IMR-90 (cell line): ENCODE results near the gene NXPH4. TPM values are rescaled to one million over a fixed set of nuclear protein-coding genes. Genes with fewer than 3 reads are reported as not detected.
A peak's percentile ranks its signal among the peaks of the same experiment; 100 is the strongest.

ENCODE experiments used
- ATAC-seq: fragments of 200-7000 bp; cut with Tn5 transposase; 2 replicates; pipeline ENCODE4 v1.9.1; 2020; ENCODE audit warnings: low read depth, mild to moderate bottlenecking, moderate library complexity
- BruUV-seq: library from RNA; stranded (reverse); fragments of 400-500 nt; replicated peaks from 2 replicates; lab custom pipeline; 2021; lab: Mats Ljungman, UMichigan
- CTCF ChIA-PET: fragments of 300-600 bp; formaldehyde crosslinking; extraction: SDS; loops from one replicate; lab custom pipeline; 2021; ENCODE audit warnings: antibody characterized with exemption; lab: Yijun Ruan, JAX
- POLR2A ChIA-PET: fragments of 300-600 bp; sonication (Branson Sonifier 250); formaldehyde crosslinking; loops from one replicate; lab custom pipeline; 2022; ENCODE audit warnings: antibody characterized with exemption; ENCODE audit not compliant: unreplicated experiment; lab: Charles Lee
- DNase-seq: peaks from one replicate; pipeline ENCODE4 v3.0.0; 2013
- H2AFZ ChIP-seq: replicated peaks from 2 replicates; pipeline ENCODE3; 2013; ENCODE audit warnings: low read length, mild to moderate bottlenecking; ENCODE audit not compliant: poor library complexity
- H2AK5ac ChIP-seq: 2 replicates; pipeline ENCODE4 v1.6.1; 2013; ENCODE audit warnings: low read depth, low read length, inconsistent platforms
- H2AK9ac ChIP-seq: replicated peaks from 2 replicates; pipeline ENCODE3; 2013; ENCODE audit warnings: mild to moderate bottlenecking, low read depth, low read length, moderate library complexity; ENCODE audit not compliant: poor library complexity
- H2BK120ac ChIP-seq: 2 replicates; pipeline ENCODE4 v1.6.1; 2013; ENCODE audit warnings: low read depth, low read length, inconsistent platforms
- H2BK15ac ChIP-seq: 3 replicates; pipeline ENCODE4 v1.6.1; 2013; ENCODE audit warnings: low read depth, low read length, inconsistent platforms
- H2BK20ac ChIP-seq: 2 replicates; pipeline ENCODE4 v1.6.1; 2013; ENCODE audit warnings: low read depth, mild to moderate bottlenecking, inconsistent platforms, low read length, moderate library complexity
- H2BK5ac ChIP-seq: 2 replicates; pipeline ENCODE4 v1.6.1; 2013; ENCODE audit warnings: mild to moderate bottlenecking, low read depth, low read length, inconsistent platforms; ENCODE audit not compliant: poor library complexity, severe bottlenecking
- H3K14ac ChIP-seq: replicated peaks from 2 replicates; pipeline ENCODE4 v1.6.1; 2013; ENCODE audit warnings: low read depth, low read length, inconsistent platforms
- H3K18ac ChIP-seq: 2 replicates; pipeline ENCODE4 v1.6.1; 2013; ENCODE audit warnings: low read depth, low read length, control low read depth
- H3K23ac ChIP-seq: 2 replicates; pipeline ENCODE4 v1.6.1; 2013; ENCODE audit warnings: low read depth, low read length, inconsistent platforms
- H3K27ac ChIP-seq: 2 replicates; pipeline ENCODE4 v1.5.1; 2013; ENCODE audit warnings: mild to moderate bottlenecking, control low read depth, low read length; ENCODE audit not compliant: insufficient read depth
- H3K27me3 ChIP-seq: 2 replicates; pipeline ENCODE4 v1.6.1; 2013; ENCODE audit warnings: low read length; ENCODE audit not compliant: control insufficient read depth, insufficient read depth
- H3K36me3 ChIP-seq: 2 replicates; pipeline ENCODE4 v1.6.1; 2013; ENCODE audit warnings: low read length, mixed read lengths; ENCODE audit not compliant: control insufficient read depth, insufficient read depth
- H3K4ac ChIP-seq: 2 replicates; pipeline ENCODE4 v1.6.1; 2013; ENCODE audit warnings: low read depth, low read length, inconsistent platforms
- H3K4me1 ChIP-seq: 2 replicates; pipeline ENCODE4 v1.6.1; 2013; ENCODE audit warnings: low read length, mixed read lengths; ENCODE audit not compliant: control insufficient read depth, insufficient read depth
- H3K4me2 ChIP-seq: 2 replicates; pipeline ENCODE4 v1.6.1; 2013; ENCODE audit warnings: low read depth, mild to moderate bottlenecking, control low read depth, low read length, moderate library complexity
- H3K4me3 ChIP-seq: 2 replicates; pipeline ENCODE4 v1.5.1; 2013; ENCODE audit warnings: low read depth, mild to moderate bottlenecking, control low read depth, low read length, moderate library complexity; ENCODE audit not compliant: insufficient read depth
- H3K56ac ChIP-seq: 2 replicates; pipeline ENCODE4 v1.6.1; 2013; ENCODE audit warnings: low read length, inconsistent platforms; ENCODE audit not compliant: insufficient read depth; ENCODE audit errors: extremely low read depth
- H3K79me1 ChIP-seq, 2 experiments: 2 replicates each; pipeline ENCODE4 v1.6.1; 2013; ENCODE audit warnings: low read length in 2 of 2, inconsistent platforms in 1 of 2, low read depth in 1 of 2
- H3K9ac ChIP-seq: 2 replicates; pipeline ENCODE4 v1.6.1; 2013; ENCODE audit warnings: low read depth, low read length, control low read depth
- H3K9me1 ChIP-seq: 2 replicates; pipeline ENCODE4 v1.6.1; 2013; ENCODE audit warnings: low read length, inconsistent platforms; ENCODE audit not compliant: insufficient read depth
- H3K9me3 ChIP-seq: 2 replicates; pipeline ENCODE4 v1.6.1; 2013; ENCODE audit warnings: low read length; ENCODE audit not compliant: control insufficient read depth, insufficient read depth
- H4K20me1 ChIP-seq: 2 replicates; pipeline ENCODE4 v1.6.1; 2013; ENCODE audit warnings: low read length, inconsistent platforms; ENCODE audit not compliant: insufficient read depth
- H4K5ac ChIP-seq: 2 replicates; pipeline ENCODE4 v1.6.1; 2013; ENCODE audit warnings: mild to moderate bottlenecking, low read depth, low read length, control low read depth
- H4K8ac ChIP-seq, 2 experiments: 2 replicates each; pipeline ENCODE4 v1.6.1; 2013; ENCODE audit warnings: low read depth in 2 of 2, low read length in 2 of 2, control low read depth in 1 of 2, inconsistent platforms in 1 of 2
- H4K91ac ChIP-seq: 2 replicates; pipeline ENCODE4 v1.6.1; 2013; ENCODE audit warnings: low read depth, low read length, inconsistent platforms; ENCODE audit not compliant: insufficient read depth
- MAZ ChIP-seq: IDR thresholded peaks from 2 replicates; pipeline ENCODE4 v1.6.1; 2012; ENCODE audit warnings: low read depth, mild to moderate bottlenecking, low read length, improper control_type of control experiment, moderate library complexity, borderline replicate concordance
- RFX5 ChIP-seq: IDR thresholded peaks from 2 replicates; pipeline ENCODE4 v1.8.0; 2012; ENCODE audit warnings: low read depth, mild to moderate bottlenecking, low read length, moderate library complexity
- WGBS, 2 experiments: methylation state at CpG; one replicate each; pipeline versions ENCODE4 v1.1.5 to v1.1.7; 2013; ENCODE audit warnings: missing lambda C conversion rate in 2 of 2; ENCODE audit not compliant: insufficient read length in 1 of 2; ENCODE audit errors: extremely low coverage in 2 of 2; 5-methylcytosine and 5-hydroxymethylcytosine counted together
- dilution Hi-C: fragments of 300-500 bp; cut with HindIII; formaldehyde crosslinking; loops from one replicate; pipeline ENCODE4 v1.14.3; 2018; ENCODE audit warnings: low sequenced_read_pairs; ENCODE audit not compliant: unreplicated experiment
- in situ Hi-C: fragments of 300-500 bp; cut with MboI; formaldehyde crosslinking; loops from 3 replicates; pipeline ENCODE4 v1.14.3; 2019; ENCODE audit warnings: low sequenced_read_pairs, inconsistent platforms, mixed read lengths
- intact Hi-C: fragments of 100-400 bp; cut with micrococcal nuclease; formaldehyde crosslinking; loops from 2 replicates; pipeline ENCODE4 v1.10.0; 2022
- polyA plus RNA-seq, 3 experiments: library from polyadenylated mRNA; depleted of rRNA; stranded (reverse); fragments of >200 nt; gene quantifications; 2 replicates each; pipeline ENCODE4 v1.2.3, GENCODE V29; 2012; ENCODE audit warnings: low replicate concordance in 1 of 3
- total RNA-seq: library from RNA; depleted of rRNA; stranded (reverse); fragments of >200 nt; gene quantifications from 2 replicates; pipeline ENCODE4 v1.2.3, GENCODE V29; 2012
- TF ChIP-seq, protein P1 (sequence below): fragments of 150-350 bp; IDR thresholded peaks from 2 replicates; pipeline ENCODE4 v1.6.1; 2016; ENCODE audit warnings: low read depth, mild to moderate bottlenecking, low read length, moderate library complexity, borderline replicate concordance

Gene NXPH4
- total and polyA plus RNA-seq, 2 of the 4 experiments (the other 2 are of a cell fraction): 0.36 to 3.8 TPM

DNA sequence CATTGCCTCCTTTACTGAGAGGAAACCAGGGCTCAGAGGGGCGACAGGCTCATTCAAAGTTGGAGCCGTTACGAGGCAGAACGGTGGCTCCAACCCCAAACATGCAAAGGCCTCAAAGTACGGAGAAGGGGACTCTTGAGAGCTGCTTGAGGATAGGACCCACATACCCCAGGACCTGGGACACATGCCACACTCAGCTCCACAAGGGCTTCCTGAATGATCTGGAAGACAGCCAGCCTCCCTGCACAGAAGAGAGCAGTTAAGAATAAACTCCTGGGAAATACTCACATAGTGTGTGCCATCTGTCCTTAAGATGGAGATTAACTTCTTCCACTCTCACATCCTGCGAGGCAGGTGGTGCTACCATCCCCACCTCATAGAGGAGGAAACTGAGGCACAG is 26.6 kb upstream of the NXPH4 start:
- Histone ChIP-seq H3K14ac (no peak overlapping the region), H3K4me1 (no peaks in the 10 kb centered on the region), H4K91ac (no peak overlapping the region), H3K9me3 (no peaks in the 10 kb centered on the region), H2AFZ (no peak overlapping the region), H3K9me1 (peaks cover 7% of the 10 kb centered on the region; the same call in 1 of the 2 replicates), H2AK5ac (no peak overlapping the region), H3K56ac (no peak overlapping the region), H2BK15ac (no peak overlapping the region), H4K8ac (no peak overlapping the region), H3K4ac (no peak overlapping the region), H3K4me3 (no peak overlapping the region), H3K23ac (no peak overlapping the region), H2BK20ac (no peak overlapping the region), H3K79me1 (peaks cover 8 to 41% of the 10 kb centered on the region in 2 experiments), H3K27me3 (no peaks in the 10 kb centered on the region), H3K27ac (no peak overlapping the region), H2AK9ac (no peak overlapping the region), H4K20me1 (peaks cover 35% of the 10 kb centered on the region), H3K18ac (no peak overlapping the region), H3K36me3 (peaks cover 99% of the 10 kb centered on the region), H2BK5ac (no peak overlapping the region), H3K4me2 (no peak overlapping the region), H4K5ac (no peak overlapping the region), H3K9ac (no peak overlapping the region), H2BK120ac (no peak overlapping the region)
- ChIA-PET POLR2A (no interaction called here), CTCF (no interaction called here)
- ATAC-seq (peak; percentile 25; the same call in 1 of the 2 replicates), DNase-seq (no peak)
- in situ Hi-C loops: no loop called here
- WGBS, 2 experiments: no CpG with 5 or more reads among the region's 6 CpGs
- dilution Hi-C loops: no loop called here
- intact Hi-C loops: no loop called here
- TF ChIP-seq MAZ: no peak
- TF ChIP-seq, protein P1, sequence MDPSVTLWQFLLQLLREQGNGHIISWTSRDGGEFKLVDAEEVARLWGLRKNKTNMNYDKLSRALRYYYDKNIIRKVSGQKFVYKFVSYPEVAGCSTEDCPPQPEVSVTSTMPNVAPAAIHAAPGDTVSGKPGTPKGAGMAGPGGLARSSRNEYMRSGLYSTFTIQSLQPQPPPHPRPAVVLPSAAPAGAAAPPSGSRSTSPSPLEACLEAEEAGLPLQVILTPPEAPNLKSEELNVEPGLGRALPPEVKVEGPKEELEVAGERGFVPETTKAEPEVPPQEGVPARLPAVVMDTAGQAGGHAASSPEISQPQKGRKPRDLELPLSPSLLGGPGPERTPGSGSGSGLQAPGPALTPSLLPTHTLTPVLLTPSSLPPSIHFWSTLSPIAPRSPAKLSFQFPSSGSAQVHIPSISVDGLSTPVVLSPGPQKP: no peak
- no peak for TF ChIP-seq RFX5
- no TSS peak for BruUV-seq
